Dedifferentiated amniotic fluid mesenchymal stem cell (primary cell): ENCODE results near the gene RBP2.

Experiments used
- DNase-seq: peaks from one replicate; pipeline ENCODE4 v3.0.0-alpha.2; 2016; ENCODE audit errors: extremely low spot score

RBP2 gene

DNA sequence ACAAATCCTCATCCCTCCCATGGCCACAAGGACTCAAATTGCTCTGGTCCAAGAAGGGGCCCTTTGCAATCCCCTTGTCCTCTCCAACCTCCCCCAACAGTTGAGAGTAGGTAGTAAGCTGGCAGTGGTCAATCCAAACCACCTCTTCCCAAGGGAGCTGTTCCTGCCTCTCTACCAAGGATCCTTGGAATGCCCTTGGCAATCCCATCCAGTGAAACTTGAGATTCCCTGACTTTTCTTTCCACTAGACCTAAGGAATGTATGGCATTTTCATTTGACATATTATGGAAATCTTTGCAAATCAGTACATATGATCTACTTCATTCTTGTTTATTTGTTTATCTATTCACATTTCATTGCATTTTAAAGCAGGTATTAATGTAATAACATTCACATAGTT is 4.8 kb upstream of the RBP2 start:
- DNase-seq = peak; percentile 81

DNA sequence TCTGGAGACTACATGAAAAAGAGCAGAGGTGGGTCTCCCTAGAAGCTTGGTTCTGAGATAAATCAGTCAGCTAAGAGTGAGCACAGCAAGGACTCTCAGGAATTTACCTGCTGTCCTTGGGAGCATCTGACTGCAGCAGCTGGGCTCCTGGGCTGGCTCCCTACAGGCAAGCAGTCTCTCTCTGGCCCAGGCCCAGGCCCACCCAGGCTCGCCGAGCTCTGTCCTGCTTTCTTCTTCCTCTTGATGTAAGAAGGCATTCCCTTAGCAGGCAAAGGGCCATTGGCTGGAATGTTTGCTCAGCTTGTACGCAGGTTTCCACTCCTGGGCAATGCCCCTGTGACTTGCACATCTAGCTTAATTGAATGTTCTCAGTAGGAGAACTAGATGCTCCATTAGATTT is 4.3 kb upstream of the RBP2 start:
- DNase-seq = no peak

DNA sequence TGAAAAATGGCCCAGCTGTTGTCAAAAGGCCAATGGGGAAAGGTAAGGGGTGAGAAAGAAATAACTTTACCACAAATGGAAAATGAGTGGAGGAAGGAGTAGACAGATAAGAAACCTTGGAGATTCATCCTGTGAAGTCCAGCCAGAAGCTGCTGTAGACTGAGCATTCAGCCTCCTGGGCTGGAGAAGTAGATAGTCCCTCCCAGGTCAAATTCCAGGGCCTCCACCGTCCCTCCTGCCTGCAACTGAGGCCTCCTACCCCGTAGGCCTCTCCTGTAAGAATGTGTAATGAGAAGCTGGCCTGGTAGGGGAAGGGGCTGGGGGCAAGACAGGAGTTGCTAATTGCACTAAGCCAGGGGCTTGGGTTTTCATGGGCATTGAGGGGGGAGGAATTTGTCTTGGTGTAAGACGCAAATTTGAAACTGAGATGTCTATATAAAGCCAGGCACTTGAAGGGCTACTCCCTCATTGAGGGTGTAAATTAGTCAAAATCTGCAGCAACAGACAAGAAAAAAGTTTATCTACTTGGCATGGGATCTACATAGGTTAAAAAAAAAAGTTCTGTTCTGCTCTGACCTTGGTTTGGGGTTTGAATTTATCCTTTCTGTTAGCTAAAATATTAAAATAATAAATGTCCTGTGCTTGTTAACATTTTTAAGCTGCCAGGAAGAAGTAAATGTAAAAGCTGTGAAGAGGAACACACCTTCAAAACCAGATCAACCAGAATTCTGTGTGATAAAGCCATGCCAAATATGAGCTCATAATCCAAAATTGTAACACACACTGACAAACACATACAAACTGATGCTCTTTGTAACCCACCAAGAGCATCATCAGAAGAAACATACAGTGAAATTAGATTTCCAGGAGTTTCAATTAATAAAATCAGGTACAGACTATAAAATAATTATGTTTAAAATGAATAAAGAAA is 1.7 kb upstream of the RBP2 start:
- DNase-seq = no peak

DNA sequence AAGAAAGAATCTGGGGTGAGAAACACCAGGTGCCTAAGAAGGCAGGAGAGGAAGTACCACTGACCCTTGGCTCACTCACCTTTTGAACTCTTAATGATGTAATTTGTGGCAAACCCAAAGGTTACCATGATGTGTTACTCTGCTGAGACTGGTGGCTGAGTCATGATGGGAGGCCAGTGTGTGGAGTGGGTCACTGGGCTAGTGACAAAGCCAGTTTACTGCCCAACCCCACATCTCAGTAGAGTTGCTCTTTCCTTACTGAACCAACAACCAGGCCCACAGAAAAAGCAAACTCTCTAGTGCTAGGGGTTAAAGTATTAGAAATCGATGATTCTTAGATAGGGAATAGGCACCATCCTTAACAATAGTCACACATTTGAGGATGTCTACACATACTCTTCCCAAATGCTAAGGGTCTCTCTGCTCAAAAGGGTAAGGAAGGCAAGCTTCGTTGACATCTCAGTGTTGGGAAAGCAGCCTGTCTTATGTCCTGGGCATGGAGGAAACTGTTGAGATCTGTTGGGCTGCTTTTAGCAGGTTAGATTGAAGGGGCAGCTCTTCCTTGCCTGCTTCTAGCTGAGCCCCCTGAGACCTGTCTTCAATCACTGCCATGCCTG is 3.1 kb downstream of the RBP2 start:
- no peak for DNase-seq

DNA sequence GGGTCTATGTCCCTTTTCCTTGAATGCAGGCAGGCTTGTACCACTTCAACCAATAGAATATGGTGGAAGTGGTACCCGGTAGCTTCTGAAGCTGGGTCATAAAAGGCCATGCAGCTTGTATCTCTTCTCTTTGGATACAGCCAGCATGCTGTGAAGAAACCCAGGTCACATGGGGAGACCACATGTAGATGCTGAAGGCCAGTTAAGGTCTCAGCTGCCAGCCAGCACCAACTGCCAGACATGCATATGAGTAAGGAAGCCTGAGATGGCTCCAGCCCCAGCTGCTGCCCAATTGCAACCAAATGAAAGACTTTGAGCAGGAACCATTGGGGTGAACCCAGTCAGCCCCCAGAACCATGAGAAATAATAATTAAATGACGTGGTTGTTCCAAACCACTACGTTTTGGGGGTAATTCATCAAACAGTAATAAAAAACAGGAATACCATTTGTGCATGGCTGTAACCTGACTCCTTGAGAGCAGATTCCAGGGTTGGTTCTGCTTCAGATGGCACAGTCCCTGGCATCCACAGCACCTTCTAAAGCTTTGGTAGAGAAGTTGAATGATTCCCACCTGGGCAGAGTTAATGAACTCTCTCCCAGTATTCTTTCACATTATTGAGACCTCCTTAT is 3.8 kb downstream of the RBP2 start:
- no peak for DNase-seq

DNA sequence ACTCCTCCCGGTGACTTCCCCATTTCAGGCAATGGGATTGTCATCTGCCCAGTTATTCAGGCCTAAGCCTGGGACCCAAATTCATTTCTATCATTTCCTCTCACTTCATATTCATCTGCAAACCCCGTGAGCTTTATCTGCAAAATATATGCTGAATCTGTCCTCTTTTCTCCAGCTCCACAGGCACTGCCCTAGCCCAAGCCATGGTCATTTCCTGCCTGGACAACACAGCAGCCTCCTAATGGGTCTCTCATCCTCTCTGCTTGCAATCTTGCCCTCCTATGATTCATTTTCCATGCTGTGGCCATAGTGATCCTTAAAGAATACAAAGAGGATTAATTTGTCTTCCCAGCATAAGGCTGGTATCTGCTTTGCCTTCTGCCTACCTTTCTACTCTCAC is 6.1 kb downstream of the RBP2 start:
- DNase-seq = no peak

DNA sequence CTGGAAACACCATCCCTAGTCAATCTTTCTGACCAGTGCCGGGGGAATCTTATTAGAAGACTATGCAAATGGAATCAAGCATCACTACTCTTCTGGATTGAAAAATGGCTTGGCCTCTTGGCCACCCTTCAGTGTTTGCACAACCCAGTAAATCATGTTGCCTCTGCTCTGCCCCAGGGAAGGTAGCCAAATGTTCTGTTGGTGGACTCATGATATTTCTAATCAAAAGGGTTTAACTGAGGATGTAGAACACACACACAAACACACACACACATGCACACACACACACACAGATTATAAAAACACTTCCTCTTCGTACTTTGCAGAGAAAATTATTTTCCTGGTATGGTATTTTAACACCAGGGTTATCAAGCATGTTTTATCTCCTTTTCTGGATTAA is 7.9 kb downstream of the RBP2 start:
- DNase-seq = no peak

DNA sequence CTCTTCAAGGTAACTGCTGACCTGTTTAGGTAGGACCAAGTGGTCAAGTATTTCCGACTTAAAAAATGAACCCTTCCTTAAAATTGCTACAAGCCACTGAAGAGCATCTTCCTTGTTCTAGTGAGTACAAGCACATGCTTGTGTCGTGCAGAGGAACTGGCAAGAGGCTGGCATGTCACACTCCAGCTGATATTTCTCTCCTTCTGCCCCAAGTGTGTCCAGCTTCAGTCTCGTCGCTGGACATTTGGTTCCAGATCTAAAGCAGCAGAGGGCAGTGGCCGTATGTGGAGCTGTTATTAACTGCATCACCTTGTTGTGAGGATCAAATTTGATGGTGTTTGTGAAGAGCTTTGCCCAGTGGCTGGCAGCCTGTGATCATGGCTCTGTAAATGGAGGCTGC is 10.0 kb downstream of the RBP2 start:
- no peak for DNase-seq

DNA sequence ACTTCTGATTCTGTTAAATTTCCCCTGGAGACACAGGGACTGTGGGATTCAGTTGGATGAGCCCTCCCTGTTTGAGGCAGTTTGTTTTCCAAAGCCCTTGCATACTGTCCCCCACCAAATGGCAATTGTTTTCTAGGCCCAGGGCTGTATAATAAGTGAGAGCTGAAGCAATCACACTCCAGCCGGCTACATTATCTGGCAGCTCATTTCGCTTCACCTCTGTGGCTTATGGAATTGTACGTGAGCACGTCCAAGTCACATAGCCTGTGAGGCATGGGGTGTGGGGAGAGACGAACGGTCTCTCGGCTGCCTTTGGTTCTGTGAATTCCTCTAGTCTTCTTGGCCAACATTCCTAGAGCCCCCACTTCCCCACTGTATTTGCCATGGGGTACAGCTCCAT is 10.7 kb downstream of the RBP2 start:
- DNase-seq = no peak

DNA sequence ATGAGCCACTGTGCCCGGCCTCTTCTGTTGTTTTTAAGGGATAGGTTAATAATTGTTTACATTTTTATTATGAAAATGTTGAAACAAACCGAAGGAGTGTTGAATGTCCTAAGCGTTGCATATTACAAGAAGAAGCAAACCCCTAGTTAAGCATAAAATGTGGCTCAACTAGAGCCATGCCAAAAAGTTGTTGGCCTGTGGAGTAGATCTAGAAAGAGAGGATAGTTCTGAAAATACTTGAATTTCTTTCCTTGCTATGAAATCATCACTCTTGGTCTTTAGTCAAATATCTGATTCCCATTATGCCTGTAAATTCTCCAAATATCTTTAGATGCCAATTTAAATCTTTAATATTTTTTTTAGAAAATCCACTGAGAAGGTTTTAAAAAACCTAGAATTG is 12.8 kb downstream of the RBP2 start:
- DNase-seq = no peak

DNA sequence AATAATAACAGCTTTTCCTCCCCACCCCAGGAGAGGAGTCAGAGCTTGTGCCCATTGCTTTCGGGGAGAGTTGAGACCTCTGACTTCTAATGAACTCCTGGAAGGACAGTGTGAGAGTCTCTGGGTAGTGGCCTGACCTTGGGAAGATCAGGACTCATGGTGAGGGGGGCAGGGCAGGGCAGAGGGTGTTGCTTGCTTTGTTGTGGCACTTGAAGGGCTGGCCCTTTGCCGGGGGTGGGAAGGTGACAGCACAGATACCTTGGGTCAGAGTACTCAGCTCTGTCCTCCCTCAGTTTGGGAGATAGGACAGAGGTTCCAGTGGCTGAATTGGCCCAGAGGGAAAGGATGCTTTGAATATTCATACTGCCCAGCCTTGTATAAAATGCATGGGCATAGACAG is 15.8 kb downstream of the RBP2 start:
- DNase-seq = no peak

DNA sequence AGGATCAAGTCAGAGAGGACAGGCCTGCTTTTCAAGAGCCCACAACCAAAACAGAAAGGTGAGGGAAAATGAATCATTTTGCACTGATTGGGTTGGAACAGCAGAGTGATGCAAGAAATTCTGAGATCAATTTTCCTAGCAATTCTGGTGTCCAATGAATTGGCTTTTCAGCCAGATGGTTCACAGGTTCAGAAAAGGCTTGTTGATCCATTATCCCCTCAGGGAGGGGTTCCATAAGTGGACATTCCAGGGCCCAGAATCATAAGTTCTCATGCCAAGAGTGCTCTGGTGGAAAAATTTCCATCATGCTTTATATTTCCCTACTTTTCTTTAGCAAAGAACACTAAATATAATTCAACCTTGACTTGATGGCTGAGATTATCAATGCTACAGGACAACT is 16.2 kb downstream of the RBP2 start:
- DNase-seq = no peak

DNA sequence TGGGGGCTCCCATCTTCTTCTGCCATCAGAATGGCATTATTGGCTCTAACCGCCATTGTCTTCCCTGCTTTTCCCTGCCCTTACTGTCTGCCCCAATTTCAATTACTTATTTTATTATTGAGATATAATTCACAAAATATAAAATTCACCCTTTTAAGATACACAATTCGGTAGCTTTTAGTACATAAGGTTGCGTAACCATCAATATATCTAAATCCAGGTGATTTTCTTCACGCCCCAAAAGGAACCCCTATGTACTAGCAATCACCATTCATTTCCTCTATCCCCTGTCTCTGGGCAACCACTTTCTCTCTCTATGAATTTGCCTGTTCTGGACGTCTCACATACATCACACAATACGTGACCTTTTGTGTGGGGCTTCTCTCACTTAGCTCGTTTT is 18.0 kb downstream of the RBP2 start:
- DNase-seq = no peak

DNA sequence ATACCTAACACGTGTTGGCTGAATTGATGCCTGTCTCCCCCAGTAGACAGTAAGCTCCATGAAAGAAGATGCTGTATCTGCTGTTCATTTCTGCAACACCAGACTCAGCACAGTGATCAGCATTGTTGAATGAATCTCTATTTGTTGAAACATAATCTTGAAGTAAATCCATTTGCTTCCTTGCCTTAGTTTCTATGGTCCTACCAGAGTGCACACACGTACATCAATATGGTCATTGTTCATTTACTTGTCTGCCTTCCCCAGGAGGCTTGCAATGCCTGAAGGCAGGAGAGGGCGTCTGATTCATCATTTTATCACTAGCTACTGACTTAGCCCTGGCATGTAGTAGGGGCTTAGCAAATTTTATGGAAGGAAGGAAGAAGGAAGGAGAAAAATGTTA is 19.2 kb downstream of the RBP2 start:
- DNase-seq = no peak

DNA sequence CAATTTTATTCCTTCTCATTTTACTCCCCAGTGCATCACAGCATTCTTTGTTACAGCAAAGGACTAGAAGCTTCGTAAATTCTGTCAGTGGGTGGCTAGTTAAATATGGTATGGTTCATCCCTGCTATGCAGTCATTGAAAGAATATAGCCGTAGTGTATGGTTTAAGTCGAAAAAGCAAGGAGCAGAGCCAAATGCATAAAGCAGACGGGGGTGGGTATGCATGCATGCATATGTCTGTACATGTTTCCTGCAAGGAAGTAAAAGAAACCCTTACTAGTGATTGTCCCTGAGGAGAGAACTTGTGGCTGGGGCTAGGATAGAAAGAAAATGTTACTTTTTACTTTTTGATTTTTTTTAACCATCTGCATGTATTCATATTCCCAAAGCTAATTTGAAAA is 19.9 kb downstream of the RBP2 start:
- DNase-seq = no peak

DNA sequence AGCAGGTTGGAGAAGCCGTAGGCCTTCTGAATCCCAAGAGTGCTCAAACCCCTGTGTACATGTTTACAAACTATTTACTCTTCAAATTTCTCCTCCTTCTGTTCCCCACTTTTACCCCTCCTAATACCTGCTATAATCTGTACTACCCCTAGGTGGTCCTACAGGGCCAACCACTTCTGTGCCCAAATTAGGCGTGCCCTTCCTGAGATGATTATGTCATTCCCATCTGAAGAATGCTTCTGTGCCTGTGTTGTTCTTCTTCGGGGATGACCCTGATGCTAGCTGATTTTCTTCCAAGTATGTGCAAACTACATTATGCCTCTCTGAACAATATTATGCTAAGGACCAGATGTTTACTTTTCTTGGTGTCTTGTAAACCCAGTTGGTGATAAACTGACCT is 20.5 kb downstream of the RBP2 start:
- DNase-seq = no peak

DNA sequence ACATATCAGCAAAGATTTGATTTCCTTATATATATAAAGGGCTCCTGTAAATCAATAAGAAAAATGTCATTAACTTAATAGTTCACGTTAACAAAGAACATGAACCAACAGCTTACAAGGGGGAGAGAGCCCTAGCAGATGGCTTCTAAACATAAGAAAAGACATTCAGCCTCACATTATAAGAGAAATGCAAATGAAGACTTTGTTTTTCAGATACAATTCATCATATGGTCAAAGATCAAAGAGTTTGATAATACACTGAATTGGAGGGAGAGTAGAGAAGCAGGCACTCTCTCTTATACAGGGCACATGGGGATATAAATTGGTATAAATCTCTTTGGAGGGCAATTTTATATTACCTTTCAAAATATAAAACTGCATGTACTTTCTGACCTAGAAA is 21.1 kb downstream of the RBP2 start:
- no peak for DNase-seq

DNA sequence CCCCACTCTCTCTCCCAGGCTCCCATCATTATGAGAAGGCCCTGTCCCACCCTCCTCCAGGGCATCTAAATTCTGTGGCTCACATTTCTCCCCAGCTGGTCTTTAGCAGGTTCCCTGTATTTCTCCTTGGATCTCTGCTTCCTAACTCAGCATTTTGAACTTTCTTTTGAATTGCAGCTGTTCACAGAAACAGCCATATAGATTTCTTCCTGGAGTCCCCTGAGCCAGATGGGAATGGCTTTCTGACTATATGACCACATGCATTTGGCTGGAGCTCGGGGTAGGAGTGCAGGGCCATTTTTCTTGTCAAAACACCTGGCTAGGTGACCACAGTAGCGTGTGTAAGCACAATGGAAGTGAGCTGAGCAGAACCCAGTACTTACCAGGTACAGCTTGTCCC is 22.0 kb downstream of the RBP2 start:
- DNase-seq = no peak

DNA sequence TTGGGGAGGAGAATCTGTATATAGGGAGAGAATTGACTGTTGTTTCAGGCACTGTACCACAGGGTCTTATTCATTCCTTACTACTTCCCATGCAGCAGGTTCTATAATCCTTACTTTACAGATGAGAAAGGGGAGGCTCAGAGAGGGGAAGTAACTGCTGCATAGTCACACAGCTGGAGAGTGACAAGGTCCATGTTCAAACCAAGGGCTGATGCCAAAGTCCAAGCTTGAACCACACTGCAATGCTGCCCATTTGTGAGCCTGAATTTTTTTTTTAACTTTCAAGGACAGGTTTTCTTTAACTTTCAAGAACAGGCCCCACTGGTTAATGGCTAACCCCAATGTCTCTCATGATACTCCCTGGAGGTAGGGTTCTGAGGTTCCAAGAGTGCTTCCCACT is 26.2 kb downstream of the RBP2 start:
- no peak for DNase-seq

DNA sequence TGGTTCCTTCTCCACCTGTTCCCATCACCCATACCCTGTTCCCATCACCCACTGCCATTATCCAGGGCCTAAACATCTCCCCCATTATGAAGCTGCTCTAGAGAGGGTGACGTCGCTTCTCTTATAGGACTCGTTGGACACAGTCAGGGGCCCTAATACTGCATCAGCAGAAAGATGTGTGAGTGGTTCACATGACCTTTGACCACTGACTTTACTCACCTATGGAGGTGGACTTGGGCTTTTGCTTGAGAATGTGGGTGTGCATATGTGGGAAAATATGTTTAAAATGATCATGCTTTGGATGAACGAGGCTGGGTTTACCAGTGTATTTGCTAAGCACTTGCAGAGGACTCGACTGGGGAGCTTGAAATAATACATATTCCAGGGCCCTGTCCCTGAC is 26.8 kb downstream of the RBP2 start:
- no peak for DNase-seq

DNA sequence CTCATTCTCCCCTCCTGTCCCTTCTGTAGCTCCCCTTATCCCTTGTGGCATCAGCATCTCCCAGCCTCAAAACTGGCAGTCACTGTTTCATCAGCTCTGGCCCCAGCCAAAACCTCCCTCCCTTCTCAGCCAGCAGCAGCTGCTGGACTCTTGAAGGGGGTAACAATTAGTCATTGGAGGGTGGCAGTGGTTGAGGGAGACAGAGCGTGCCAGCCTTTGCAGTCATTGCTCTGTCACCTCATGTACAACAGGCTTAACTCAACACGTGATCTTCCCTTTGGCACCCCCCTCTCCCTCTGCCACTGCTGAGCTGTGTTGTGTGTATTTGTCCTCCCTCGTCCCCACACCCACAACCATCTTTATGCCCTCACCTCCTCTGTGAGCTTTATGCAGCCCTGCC is 28.2 kb downstream of the RBP2 start:
- DNase-seq = no peak

DNA sequence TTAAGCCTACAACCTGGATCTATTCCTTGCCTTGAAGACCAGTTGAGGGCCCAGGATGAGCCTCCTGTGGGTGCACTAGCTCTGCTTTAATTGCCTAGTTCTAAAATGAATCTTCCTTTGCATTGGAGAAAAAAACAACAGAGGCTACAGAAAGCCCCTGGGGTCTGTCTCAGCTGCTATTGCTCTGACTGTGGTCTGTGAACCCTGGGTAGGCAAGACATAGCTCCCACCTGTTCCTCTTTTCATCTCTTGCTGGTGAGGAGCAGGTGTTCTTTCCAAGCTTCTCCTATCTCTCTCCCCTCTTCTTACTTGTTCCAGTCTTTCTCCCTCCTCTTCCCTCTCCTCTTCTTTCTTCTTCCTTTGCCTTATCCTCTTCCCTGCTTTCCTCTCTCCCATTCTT is 28.8 kb downstream of the RBP2 start:
- no peak for DNase-seq

DNA sequence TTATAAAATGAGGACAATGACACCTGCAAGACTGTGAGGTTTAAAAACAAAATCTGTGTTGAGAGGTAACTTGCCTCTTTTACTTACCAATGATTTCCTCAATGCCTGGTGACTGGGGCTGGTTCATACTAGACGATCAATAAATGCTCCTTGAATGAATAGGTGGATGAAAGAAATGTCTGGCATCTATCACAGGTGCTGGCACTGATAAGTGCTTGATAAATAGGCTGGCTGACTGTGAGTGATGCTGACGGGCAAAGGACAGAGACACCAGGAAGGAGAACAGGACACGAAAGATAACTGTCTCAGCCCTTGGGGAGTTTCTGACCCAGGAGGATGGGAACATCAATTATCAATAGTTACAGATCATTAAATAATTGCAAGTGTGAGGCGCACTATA is 31.9 kb downstream of the RBP2 start:
- no peak for DNase-seq
